GDM1 (cell line): Measurements from ENCODE around the gene KCTD10.
"Not testable (repeated sequence)": the region's sequence is repeated elsewhere in the genome, so short reads cannot be mapped to it uniquely, and the experiment has no call there.

Experiments
- DNase-seq: peaks from one replicate; lab custom pipeline; 2025; lab: John Stamatoyannopoulos, UW

The KCTD10 gene

DNA sequence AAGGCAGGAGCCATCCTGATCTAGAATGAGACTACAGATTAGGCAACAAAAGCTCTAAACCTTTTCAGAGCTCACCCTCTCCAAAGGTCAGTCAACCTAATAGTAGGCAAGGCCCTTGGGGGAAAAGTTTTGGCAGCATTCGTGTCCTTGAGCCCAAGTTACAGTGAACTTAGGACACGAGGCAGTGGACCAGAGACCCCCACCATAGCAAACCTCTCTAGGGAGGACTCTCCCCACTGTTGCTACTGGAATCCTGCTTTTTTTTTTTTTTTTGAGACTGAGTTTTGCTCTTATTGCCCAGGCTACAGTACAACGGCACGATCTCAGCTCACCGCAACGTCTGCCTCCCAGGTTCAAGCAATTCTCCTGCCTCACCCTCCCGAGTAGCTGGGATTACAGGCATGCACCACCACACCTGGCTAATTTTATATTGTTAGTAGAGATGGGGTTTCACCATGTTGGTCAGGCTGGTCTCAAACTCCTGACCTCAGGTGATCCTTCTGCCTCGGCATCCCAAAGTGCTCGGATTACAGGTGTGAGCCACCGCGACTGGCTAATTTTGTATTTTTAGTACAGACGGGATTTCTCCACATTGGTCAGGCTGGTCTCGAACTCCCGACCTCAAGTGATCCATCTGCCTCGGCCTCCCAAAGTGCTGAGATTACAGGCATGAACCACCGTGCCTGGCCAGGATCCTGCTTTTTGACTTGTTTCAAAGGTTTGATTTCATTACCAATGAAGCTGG, 3.4 kb downstream of the KCTD10 start:
- not testable (repeated sequence) for DNase-seq

DNA sequence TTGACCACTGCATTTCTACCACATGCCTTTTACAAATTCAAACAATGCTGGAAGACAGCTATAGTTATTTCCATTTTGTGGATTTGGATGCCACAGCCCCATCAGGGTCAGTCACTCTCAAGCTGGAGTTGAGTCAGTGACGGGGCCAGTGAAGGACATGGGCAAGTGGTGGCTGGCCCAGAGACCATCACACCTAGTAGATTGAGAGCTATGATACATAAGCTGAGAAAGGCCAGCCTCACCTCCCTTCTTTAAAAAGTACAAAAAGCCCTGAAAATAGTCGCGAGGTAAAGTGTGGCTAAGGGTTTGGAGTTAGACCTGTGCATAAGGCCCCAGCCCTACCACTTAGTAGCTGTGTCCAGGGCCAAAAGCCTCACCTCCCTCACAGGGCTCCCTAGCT, 4.1 kb downstream of the KCTD10 start:
- no peak for DNase-seq

DNA sequence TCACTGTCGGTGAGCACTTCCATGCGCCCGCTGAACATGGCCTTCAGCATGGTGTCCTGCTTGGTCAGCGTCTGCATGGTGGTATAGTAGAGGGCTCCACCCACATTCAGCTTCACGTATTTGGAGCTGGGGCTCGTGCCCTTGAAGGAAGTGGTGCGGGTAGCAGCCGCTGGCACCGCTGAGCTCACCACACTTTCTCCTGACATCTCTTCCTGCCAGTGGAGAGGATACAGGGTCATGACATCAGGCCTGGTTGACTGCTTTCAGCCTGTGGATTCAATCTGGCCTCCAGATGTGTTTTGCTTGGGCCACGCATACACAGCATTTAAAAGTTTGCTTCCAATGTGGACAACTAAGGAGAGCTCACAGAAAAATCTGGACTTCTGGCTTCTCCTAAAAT, 7.6 kb downstream of the KCTD10 start:
- DNase-seq, result no peak

DNA sequence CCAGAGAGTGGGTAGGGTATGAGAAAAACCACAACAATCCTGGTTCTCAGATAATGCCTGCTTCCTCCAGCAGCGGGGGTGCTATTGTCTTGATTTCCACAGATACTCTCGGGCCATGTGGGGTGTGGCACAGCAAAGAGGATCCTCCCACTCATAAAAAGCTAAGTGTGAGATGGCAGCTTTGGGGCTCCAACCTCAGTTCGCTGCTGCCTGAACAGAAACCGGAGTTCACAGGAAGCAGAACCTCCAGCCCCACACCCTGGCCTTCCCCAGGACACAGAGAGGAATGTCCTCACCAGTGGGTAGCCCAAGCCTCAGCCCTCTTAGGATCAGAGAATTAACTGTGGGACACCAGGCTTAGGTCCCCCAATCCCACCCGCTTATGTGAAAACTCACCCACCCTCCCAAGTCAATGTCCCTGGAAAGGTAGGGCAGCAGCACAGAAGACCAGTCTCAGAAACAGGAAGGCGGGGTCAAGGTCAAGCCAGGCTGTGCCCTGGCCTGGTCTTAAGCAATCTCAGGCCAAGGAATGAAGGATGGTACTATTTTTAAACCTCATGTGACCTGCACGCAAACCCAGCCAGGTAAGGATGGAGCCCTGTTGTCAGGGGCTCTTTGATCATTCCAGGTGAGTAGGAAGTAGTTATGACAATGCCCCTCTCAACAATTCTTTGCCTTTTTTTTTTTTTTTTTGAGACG, 9.0 kb downstream of the KCTD10 start:
- no peak for DNase-seq

DNA sequence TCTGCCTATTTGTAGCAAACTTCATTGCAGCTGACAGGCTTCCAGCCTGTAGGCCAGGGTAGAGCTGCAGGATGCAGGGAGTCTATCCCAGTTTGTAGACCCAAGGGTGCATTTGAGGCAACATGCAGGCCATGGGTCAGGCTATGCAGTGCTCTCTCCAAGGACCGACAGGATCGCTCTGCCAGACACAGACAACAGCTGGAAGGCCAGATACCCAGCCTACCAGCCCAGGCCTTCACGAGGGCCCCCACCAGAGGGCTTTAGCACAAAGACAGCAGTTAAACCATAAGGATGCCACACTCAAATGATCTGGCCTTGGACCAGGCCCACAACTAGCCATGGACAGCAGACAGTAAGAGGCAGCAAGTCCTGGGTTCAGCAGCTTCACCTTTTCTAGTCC, 10.3 kb downstream of the KCTD10 start:
- DNase-seq, result no peak

DNA sequence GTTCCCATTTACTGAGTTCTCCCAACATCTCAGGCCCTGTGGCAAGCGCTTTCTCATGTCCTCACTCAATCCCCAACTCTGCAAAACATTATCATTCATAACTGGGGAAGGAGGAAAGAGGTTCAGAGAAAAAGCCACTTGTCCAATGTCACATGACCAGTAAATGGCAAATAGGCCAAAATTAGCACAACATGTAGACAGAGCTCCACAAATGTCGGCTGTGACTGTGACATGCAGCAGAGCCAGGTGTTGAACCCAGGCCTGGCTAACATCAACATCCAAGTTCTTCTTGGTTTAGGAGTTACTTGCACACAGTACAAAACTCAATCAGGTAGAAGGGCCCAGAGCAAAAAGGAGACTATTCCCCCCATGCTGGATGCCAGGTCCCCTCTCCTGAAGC, 10.8 kb downstream of the KCTD10 start:
- DNase-seq, result no peak

DNA sequence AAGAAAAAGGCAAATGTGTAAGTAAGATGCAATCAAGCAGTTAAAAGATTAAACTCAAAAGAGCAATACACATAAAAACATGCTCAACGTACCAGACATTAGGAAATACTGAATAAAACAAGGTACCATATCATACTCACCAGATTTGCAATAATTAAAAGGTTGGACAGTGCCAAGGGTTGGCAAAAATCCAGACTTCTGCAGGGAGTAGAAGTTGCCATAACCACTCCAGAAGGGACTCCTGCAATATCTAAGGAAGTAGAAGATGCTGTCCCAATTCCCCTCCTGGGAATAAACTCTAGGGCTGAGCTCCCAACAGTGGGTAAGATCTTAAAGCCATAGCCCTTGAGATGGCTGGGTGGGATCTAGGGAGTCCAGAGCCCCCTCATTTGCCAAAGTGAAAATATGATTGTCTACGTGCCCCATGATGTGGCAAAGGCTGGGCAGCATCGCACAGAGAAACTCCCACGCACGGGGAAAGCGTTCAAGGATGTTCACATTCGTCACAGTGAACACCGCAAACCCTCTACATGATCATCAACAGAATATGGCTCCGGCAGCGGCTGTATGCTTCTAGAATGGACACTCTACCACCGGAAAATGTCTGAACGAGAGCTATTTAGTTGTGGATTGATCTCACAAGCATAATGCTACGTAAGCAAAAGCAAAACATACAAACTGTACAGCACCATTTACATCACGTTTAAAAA, 12.3 kb downstream of the KCTD10 start:
- no peak for DNase-seq

DNA sequence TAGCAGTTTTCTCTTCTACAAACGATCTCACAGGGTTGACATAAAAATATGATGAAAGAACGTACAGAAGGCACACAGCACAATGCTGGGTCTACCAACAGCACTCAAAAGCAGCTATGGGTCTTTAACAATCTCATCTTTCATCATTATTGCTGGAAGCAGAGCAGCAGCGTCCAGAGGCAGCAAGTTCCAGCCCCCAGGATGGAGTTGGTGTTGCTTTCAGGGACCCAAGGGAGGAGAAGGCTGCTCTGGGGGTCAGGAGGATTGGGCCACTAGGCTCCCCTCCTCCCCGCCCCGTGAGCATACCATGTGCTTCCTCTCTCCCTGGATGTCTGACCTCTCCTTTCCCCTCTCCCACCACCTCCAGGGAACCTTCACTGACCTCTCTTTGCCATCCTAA, 13.3 kb downstream of the KCTD10 start:
- no peak for DNase-seq

DNA sequence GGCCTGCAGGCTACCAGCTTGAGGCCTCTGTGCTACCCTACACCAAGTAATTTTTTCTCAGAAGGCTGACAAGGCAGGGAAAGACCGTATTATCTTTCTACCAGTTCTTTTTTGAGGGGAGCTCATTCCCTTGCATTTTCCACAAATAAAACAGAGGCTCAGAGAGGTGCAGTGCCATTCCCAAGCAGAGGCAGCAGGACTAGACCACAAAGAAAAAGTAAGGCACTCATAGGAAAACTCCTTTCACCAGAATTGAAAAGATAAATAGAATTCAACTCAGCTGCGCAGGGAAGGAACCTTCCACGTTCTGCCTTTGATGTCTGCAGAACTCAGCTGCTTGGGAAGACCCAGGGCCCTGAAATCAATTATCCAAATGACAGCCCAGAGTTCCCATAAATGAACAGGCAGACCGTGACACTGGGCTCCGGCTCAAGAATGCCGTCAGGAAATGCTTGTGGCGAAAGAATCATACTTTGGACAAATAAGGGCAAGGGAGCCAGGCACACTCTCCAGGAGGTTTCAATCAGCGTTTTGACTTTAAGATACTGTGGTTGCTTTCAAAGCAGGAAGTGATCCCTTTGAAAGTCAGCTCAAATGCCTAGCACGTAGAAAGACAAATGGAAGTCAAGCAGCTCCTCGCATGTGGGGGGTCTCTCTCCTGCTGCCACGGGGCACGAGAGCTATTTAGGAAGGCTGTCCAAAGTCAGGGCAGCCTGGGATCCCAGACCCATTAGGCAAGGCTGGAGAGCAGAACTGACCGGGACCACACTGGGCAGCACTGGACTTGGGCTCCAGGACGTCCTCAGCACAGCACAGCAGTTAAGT, 14.0 kb downstream of the KCTD10 start:
- no peak for DNase-seq

DNA sequence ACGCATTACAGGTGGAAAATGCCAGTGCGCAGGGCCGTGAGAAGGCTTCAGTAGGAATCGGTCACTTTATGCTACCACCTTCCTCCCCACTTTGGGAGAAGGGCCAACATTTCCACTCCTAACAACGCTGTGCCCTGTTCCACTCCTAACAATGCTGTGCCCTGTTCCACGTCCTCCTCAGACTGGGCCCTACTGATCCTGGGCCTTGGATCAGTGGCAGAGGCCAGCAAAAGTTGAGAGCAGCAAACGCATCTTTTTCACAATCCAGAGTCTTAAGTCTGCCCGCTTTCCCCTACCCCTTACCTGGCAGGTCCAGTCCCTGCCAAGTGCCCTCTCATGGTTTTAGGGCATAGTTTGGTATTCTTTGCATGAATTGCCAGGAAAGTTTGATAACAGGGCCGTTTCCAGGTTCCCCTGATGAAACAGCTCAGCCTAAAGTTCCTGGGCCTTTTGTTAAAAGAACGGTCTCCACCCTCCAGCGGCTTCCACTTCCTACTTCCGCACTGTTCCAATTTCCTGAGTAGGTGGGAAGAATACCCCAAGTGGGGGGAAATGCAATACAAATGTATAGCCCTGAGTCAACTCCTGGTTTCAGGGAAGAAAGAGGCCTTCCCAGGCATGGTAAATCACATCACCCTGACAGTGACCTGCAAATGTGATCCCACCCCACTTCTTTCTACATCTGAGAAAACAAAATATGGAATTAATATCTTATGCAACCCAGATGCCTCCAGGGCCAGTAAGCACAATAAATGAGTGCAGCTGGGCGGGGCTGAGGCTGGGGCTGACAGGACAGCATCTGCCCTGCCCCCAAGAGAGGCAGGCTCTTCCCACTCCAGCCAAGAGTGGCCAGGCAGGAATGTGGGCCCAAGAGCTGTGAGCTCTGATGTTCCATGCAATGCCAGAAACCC, 15.0 kb downstream of the KCTD10 start:
- DNase-seq, result no peak

DNA sequence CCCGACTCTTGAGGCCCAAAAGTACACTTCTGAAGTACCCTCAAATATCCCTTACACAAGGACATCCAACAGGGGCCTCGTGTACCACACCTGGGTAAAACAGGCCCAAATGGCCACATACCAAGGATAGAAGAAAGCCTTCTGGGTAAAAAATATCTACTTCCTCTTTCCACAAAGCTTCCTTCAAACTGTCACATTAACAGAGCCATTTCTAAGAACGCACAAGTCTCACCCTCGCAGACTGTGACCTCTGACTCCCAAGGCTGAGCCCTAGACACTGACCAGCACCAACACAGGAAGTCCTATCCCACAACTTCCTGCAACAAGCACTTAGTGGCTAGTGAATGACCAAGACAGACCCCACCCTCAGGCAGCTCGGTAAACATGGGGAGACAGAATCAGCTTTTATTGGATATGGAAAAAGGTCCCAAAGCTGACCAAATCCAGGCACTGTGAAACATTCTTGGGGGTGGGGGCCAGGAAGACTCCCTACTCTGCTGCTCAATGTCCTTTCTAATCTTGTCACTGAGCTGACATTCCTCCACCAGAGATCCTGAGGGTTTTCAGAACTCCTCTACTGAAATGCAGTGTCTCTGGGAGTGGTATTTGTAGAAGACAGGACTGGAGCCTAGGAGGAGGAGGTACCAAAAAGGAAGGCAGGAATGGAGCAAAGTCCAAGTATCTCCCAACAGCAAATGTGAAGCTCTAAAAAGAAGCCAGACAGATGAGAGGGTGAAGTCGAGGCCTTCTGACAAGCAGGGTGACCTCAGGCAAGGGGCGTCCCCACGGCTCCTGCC, 15.9 kb downstream of the KCTD10 start:
- DNase-seq, result no peak

DNA sequence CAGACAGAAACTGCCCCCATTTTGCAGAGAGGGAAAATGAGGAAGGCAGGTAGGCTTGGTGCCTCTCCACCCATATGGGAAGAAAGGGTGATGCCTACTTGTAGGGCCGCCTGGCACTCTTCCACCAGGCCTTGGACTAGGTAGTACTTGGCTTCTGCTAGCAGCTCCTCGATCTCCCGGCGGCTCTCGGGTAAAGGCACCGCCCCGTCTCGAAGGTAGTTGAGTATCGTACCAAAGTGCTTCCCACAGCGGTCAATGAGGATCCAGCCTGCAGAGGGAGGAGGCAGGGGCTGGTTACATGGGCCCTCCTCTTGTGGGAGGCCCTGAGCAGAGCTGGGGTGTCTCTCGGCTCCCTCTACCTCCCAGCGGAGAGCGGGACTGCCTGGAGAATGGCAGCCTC, 16.6 kb downstream of the KCTD10 start:
- no peak for DNase-seq

DNA sequence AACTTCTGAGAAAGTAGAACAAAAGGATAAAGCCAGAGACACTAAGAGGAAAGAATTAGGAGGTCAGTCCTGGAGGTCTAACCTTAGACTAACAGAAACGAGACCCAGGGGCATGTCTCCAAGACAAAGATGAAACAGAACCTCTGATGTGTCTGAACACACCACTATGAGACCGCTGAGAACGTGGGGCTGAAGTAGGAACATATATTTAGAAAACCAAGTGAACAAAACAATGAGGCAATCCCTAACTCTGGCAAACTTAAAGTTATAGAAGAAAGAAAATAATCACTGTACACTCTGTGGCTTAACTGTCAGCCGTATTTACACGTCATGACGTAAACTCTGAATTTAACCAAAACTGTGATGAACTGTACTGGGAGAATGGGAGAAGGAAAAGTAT, 17.9 kb downstream of the KCTD10 start:
- DNase-seq, result no peak

DNA sequence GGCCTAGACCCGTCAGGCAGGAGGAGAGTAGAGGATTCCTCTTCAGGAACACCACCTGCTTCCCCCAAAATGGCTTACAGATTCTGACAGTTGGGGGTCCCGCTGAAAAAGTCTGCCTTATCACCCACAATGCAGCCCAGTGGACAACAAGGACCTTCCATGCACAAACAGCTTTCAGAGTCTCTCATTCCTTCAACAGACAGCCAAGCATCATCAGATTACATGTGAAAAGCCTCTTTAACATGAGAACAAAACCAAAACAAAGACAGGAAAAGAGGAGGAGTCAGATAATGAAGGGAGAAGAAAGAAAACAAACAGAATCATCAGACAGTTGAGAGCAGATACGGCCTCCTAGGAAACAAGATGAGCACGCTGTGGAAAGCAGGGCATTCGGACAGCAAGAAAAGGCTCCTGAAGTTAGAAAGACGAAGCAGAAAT, 18.3 kb downstream of the KCTD10 start:
- no peak for DNase-seq

DNA sequence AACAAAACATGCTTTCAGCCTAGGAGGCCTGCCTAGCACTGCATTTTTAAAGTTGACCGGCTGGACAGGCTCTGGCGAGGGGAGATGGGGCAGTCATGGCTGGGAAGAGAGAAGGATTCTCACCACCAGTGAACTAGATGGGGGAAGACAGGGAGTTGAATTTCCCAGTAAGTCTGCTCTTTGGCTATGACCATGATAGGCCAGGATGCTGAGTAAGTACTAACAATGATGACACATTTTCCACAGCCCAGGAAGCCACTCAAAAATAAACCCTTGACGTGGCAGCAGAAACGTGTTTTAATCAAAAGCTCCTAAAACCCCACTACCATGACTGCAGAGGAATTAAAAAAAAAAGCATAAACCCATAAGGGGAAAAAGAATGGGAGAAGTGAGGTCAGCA, 19.0 kb downstream of the KCTD10 start:
- no peak for DNase-seq

DNA sequence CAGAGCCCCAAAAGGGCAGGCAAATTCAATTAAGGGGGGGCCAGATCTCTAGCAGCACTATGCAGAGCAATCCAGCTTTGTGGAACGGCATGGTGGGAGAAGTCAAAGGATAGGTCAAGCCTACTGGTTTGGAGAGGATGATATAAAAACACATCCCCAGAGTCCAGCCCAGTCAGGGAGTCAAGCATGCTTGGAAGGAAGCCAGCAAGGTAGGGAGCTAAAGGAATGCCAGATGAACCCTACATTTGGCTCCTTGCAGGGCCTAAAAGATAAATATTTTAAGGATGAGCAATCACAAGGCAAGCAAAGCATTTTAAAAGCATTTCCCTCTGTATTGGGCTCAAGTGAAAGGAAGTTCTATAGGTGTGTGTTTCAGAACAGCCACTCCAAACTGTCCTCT, 21.4 kb downstream of the KCTD10 start:
- DNase-seq, result no peak

DNA sequence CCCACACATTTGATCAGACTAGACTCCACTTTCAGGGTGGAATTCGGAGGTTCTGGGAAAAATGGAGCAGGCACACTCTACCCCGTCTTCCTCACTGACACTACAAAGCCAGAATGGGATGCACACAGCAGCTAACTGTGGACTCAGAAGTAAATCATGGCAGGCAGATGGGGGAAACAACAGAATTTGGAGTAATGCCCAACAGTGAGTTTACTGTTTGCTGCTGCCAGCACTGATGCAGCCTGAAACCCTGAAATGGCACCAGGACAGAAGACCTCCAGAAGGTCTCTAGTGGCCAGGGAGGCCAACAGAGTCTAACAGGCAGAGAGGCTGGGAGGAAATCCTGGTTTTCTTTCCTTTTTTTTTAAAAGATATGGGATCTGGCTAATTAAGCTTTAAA, 24.6 kb downstream of the KCTD10 start:
- DNase-seq, result no peak

DNA sequence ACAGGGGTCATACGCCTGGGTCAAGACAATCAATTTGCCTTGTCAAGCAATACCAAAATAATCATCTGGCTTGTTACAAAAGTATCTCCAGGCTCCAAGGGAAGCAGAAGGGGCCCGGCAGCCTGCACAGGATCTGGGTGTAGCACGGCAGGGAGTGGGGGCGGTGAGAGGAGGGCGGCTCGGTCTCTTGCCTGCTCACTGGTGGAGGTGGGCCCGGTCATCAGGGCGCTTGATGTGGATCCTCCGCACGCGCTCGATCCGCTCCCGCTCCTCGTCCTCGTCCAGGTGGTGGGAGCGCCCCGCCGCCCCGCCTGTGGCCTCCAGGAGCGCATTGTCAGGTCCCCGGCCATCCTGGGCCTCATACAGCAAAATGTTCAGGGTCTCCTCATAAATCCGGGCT, 25.7 kb downstream of the KCTD10 start:
- DNase-seq, result no peak

DNA sequence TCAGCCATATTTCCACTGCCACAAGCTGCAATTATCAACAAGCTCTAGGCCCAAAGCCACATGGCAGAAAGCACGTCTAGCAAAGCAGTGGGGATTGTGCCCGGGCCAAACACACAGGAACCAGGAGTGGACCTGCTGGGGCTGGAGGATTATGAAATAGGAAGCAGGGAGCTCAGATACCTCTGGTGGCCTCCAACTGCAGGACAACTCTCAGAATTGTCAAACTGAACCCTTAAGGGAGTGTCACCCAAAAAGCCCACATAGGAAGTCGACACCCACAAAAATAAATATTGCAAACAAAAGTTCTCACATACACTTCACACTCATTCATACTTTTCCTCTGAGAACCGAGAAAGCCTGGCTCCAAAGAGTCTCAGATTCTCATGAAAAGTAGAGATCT, 26.1 kb downstream of the KCTD10 start:
- no peak for DNase-seq

DNA sequence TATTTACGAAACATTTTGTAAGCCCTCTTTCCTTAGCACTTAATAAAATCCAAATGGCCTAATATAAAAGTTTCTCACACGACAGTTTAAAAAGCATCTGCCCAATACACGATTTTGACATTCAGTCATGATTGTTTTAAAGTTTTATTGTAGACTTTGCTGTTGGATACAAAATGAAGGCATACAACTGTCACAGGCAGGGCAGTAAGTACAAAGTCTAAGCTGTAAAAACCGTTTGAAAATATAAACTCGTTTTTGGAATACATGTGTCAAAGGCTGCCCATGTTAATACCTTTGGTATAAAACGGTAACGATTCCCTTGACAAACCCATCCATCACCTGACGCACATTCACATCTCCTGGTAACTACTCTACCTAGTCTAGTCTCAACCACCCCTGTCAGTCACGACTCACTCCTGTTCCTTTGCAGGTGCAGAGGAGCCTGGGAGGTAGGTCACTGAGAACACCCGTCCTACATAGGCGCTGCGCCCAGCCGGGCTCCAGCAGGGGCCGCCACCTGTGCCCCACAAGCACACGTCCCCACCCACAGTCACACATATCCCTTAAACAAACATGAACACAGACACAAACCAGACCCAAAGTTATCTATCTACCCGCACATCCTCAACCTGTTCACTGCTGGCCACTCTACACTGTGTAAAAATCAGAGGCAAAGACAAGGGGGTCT, 27.1 kb downstream of the KCTD10 start:
- DNase-seq, result no peak
